ENCODE data around the gene OSCAR. TPM values are rescaled to one million over a fixed set of nuclear protein-coding genes. Genes with fewer than 3 reads are reported as not detected.
"Not testable (repeated sequence)": the region's sequence is repeated elsewhere in the genome, so short reads cannot be mapped to it uniquely, and the experiment has no call there.

The OSCAR gene
- total RNA-seq, 2 experiments from 2014 or later, result 0.37 to 0.38 TPM

GRCh38 chr19:54107876-54108490, 7.4 kb upstream of the OSCAR start:
- Mint-ChIP-seq H3K36me3 (peaks cover 25% of the 10 kb centered on the region), H3K4me1 (peaks cover 20% of the 10 kb centered on the region)
- DNase-seq, result no peak

GRCh38 chr19:54106716-54107115, 6.1 kb upstream of the OSCAR start:
- no peak overlapping the region for H3K27ac Mint-ChIP-seq
- peaks cover 19% of the 10 kb centered on the region for H3K36me3 Mint-ChIP-seq
- H3K4me3 Mint-ChIP-seq, result no peak overlapping the region
- H3K4me1 Mint-ChIP-seq, result peaks cover 22% of the 10 kb centered on the region
- H3K27me3 Mint-ChIP-seq, result no peaks in the 10 kb centered on the region
- no peaks in the 10 kb centered on the region for H3K9me3 Mint-ChIP-seq
- DNase-seq, result no peak

More at GRCh38 chr19:54107876-54108490, 7.4 kb upstream of the OSCAR start:
- H3K27ac Mint-ChIP-seq, result no peak overlapping the region
- no peaks in the 10 kb centered on the region for H3K9me3 Mint-ChIP-seq
- no peak overlapping the region for H3K4me3 Mint-ChIP-seq
- H3K27me3 Mint-ChIP-seq, result no peaks in the 10 kb centered on the region

- Mint-ChIP-seq H3K27me3 (no peaks in the 10 kb centered on the region), H3K27ac (no peak overlapping the region), H3K4me1 (peaks cover 21% of the 10 kb centered on the region), H3K9me3 (no peaks in the 10 kb centered on the region), H3K36me3 (peaks cover 18% of the 10 kb centered on the region), H3K4me3 (peak overlapping the region; percentile 40)
- no peak for DNase-seq
Measured at GRCh38 chr19:54105796-54106195, 5.2 kb upstream of the OSCAR start.

DNA sequence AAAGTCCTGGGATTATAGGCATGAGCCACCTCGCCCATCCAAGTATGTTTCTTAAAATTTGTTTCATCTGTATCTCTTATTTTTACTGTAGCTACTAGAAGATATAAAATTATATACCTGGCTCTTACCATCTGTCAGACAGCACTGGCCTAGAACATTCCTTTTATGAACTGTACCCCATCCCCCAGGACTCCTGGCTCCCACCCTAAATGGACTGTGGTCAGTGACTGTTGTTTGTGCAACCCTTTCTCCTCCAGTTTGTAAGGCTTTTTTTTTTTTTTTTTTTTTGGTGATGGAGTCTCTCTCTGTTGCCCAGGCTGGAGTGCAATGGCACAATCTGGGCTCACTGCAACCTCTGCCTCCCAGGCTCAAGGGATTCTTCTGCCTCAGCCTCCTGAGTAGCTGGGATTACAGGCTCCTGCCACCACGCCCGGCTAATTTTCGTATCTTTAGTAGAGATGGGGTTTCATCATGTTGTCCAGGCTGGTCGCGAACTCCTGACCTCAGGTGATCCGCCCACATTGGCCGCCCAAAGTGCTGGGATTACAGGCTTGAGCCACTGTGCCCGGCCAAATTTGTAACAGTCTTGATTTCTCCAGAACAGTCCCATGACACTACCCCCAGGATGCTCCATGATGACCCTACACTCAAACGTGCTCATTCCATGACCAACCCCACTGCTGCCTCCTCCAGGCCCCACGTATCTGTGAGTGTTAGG, 4.6 kb upstream of the OSCAR start:
- DNase-seq, result no peak
- Mint-ChIP-seq H3K36me3 (peaks cover 14% of the 10 kb centered on the region), H3K4me1 (peaks cover 18% of the 10 kb centered on the region), H3K4me3 (peak overlapping the region; percentile 25), H3K27me3 (no peaks in the 10 kb centered on the region), H3K9me3 (no peaks in the 10 kb centered on the region), H3K27ac (no peak overlapping the region)

DNA sequence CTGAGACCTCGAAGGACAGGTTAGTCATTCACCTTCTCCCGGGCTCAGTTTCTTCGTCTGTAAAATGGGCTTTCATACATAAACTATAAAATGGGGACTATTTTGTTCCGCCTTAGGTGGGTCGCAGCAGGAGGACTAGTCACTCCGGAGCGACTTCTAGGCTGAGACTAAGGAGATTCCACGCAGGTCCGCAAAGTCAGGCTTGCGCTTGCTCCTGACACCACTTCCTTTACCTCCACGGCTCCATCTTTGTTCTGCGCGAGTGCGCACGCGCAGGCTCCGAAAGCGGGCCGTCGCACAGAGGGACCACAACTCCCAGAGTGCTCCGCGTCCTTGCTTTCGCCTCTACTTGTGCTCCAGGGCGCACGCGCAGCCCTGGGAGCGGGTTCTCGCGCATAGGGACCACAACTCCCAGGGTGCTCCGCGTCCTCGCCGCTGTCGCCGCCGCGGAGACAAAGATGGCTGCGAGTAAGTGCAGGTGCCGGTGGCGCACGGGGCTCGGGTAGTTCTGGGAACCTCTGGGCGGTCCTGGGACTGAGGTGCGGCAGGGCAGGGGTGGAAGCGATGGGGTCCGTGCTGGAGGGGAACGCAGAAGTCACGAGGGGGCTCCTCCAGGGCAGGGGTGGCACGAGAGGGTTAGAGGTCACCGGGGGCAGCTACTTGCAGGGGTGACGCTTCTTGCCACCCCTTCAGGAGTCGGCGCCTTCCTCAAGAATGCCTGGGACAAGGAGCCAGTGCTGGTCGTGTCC, 2.0 kb upstream of the OSCAR start, which contains the start of gene NDUFA3:
Gene NDUFA3, plus strand, starts transcription at position 435 of the 749 bp plus-strand sequence. Its CDS starts 24 bp downstream, at position 459.
- H3K27me3 Mint-ChIP-seq, result no peaks in the 10 kb centered on the region
- H3K4me1 Mint-ChIP-seq, result peaks cover 17% of the 10 kb centered on the region
- DNase-seq, result peak; percentile 98
- no peaks in the 10 kb centered on the region for H3K9me3 Mint-ChIP-seq
- peak within 1 kb of the TSS; percentile 98 for H3K27ac Mint-ChIP-seq
- H3K4me3 Mint-ChIP-seq, result peak within 1 kb of the TSS; percentile 100
- peaks cover 13% of the 10 kb centered on the region for H3K36me3 Mint-ChIP-seq

DNA sequence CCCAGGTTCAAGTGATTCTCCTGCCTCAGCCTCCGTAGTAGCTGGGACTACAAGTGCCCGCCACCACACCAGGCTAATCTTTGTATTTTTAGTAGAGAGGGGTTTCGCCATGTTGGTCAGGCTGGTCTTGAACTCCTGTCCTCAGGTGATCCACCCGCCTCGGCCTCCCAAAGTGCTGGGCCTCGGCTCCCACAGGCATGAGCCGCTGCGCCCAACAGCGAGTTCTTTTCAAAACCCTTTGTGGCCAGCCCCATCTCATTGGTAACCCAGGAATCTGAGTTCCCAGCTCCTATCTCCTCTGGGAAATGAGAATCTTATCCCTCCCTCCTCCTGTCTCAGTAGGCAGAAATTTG, 724 bp downstream of the OSCAR start:
- not testable (repeated sequence) for H3K9me3 Mint-ChIP-seq, DNase-seq, H3K27ac Mint-ChIP-seq, H3K4me3 Mint-ChIP-seq, H3K36me3 Mint-ChIP-seq
- Mint-ChIP-seq H3K4me1 (peaks cover 18% of the 10 kb centered on the region), H3K27me3 (peaks cover 20% of the 10 kb centered on the region)

- H3K27me3 Mint-ChIP-seq, result peaks cover 26% of the 10 kb centered on the region
- H3K36me3 Mint-ChIP-seq, result no peaks in the 10 kb centered on the region
- no peak for DNase-seq
- H3K4me3 Mint-ChIP-seq, result no peak overlapping the region
- peaks cover 17% of the 10 kb centered on the region for H3K4me1 Mint-ChIP-seq
- no peak overlapping the region for H3K27ac Mint-ChIP-seq
- no peaks in the 10 kb centered on the region for H3K9me3 Mint-ChIP-seq
Measured at GRCh38 chr19:54099190-54099902, 1.3 kb downstream of the OSCAR start.

DNA sequence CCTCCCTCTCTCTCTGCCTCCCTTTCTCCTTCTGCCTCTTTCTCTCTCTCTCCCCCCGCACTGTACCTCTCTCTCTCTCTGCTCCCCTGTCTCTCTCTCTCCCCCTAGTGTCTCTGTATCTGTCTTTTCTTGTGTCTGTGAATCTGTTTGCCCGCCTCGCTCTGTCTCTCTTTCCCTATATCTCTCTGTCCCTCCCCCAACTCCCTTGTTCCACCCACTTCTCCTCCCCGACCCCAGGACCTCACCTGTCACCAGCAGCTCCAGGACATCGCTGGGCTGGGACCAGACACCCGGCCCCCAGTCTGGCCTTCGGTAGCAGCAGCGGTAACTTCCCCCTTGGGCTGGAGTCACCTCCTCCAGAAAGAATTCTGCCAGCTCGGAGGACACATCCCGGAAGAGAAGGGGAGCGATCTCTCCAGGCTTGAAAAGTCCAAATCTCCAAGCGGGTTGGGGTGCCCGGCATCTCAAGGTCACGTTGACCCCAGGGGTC, 3.9 kb downstream of the OSCAR start:
- H3K27ac Mint-ChIP-seq, result no peak overlapping the region
- peaks cover 2% of the 10 kb centered on the region for H3K9me3 Mint-ChIP-seq
- H3K27me3 Mint-ChIP-seq, result peaks cover 45% of the 10 kb centered on the region
- peaks cover 7% of the 10 kb centered on the region for H3K4me1 Mint-ChIP-seq
- H3K4me3 Mint-ChIP-seq, result peak overlapping the region; percentile 7
- H3K36me3 Mint-ChIP-seq, result no peaks in the 10 kb centered on the region
- DNase-seq, result no peak

DNA sequence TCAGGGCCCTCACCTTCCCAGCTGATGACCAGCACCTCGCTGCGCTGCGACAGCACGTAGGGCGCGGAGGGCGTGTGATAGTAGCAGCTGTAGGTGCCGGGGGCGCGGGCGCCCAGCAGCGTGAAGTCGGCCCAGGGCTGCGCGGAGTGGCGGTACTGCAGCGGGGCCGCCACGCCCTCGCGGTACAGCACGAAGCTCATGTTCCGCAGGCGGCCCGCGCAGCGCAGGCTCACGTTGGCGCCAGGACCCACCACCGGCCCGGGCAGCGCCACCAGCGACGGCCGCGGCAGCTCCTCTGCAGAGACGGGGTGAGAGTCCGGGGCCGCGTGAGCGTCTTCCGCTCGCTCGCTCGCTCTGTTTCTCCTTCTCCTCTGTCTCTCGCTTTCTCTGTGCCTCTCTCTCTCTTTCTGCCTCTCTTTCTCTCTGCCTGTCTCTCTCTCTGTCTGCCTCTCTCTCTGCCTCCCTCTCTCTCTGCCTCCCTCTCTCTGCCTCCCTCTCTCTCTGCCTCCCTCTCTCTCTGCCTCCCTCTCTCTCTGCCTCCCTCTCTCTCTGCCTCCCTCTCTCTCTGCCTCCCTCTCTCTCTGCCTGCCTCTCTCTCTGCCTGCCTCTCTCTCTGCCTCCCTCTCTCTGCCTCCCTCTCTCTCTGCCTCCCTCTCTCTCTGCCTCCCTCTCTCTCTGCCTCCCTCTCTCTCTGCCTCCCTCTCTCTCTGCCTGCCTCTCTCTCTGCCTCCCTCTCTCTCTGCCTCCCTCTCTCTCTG, 4.6 kb downstream of the OSCAR start:
- H3K36me3 Mint-ChIP-seq, H3K27ac Mint-ChIP-seq, H3K4me1 Mint-ChIP-seq, H3K9me3 Mint-ChIP-seq: not testable (repeated sequence)
- Mint-ChIP-seq H3K4me3 (peak overlapping the region; percentile 55), H3K27me3 (peaks cover 51% of the 10 kb centered on the region)
- peak; percentile 65 for DNase-seq

- Mint-ChIP-seq H3K27ac (no peak overlapping the region), H3K4me1 (peaks cover 7% of the 10 kb centered on the region), H3K9me3 (peaks cover 2% of the 10 kb centered on the region), H3K4me3 (no peak overlapping the region), H3K36me3 (no peaks in the 10 kb centered on the region), H3K27me3 (peaks cover 54% of the 10 kb centered on the region)
- no peak for DNase-seq
Measured at GRCh38 chr19:54095136-54095858, 5.3 kb downstream of the OSCAR start.

DNA sequence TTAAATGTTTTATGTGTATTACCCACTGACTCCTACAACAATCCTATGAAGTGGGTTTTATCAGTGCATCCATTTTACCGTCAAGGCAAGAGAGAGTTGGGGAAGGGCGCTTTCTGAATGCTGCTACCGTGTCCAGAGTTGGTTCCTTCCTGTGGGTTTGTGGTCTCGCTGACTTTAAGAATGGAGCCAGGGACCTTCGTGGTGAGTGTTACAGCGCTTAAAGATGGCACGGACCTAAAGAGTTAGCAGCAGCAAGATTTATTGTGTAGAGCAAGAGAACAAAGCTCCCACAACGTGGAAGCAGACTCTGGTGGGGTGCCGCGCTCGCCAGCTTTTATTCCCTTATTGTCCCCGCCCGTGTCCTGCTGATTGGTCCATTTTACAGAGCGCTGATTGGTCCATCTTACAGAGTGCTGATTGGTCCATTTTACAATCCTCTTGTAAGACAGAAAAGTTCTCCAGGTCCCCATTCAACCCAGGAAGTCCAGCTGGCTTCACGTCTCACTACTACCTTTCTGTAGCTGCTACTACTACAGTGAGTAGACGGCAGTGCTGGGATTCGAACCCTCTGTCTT, 6.1 kb downstream of the OSCAR start:
- no peak for DNase-seq
- H3K4me3 Mint-ChIP-seq, result no peak overlapping the region
- peaks cover 7% of the 10 kb centered on the region for H3K4me1 Mint-ChIP-seq

DNA sequence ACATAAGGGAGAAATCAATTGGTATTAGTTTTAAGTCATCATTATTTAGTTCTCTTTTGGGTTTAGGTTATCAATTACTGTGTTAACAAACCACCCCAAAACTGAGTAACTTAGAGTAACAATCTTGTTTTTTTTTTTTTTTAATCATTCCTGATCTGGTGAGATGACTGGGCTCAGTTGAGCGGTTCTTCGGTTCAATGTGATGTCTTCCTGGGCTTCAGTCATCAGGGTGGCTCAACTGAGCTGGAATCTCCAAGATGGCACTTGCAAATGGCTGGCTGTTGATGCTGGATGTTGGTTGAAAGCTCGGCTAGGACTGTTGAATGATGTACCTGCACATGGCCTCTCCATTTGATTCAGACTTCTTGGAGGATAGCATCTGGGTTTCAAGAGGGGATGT, 16.2 kb downstream of the OSCAR start:
- H3K36me3 Mint-ChIP-seq, result no peaks in the 10 kb centered on the region
- no peak overlapping the region for H3K4me3 Mint-ChIP-seq
- peaks cover 13% of the 10 kb centered on the region for H3K27me3 Mint-ChIP-seq
- no peak for DNase-seq
- peaks cover 5% of the 10 kb centered on the region for H3K9me3 Mint-ChIP-seq
- no peaks in the 10 kb centered on the region for H3K4me1 Mint-ChIP-seq
- H3K27ac Mint-ChIP-seq, result no peak overlapping the region

More for the DNA sequence above, 6.1 kb downstream of the OSCAR start:
- Mint-ChIP-seq H3K27ac (no peak overlapping the region), H3K9me3 (peaks cover 2% of the 10 kb centered on the region), H3K27me3 (peaks cover 55% of the 10 kb centered on the region), H3K36me3 (no peaks in the 10 kb centered on the region)

GRCh38 chr19:54081032-54081431, 19.6 kb downstream of the OSCAR start, which contains the start of gene TARM1:
TSS of gene TARM1 (minus strand) at chr19:54081365. CDS start at chr19:54081340, 25 bp downstream.
- peaks cover 10% of the 10 kb centered on the region for H3K27me3 Mint-ChIP-seq
- no peaks in the 10 kb centered on the region for H3K36me3 Mint-ChIP-seq
- H3K9me3 Mint-ChIP-seq, result peaks cover 5% of the 10 kb centered on the region
- DNase-seq, result no peak
- H3K27ac Mint-ChIP-seq, result no peak within 1 kb of the TSS
- no peaks in the 10 kb centered on the region for H3K4me1 Mint-ChIP-seq
- no peak within 1 kb of the TSS for H3K4me3 Mint-ChIP-seq
